NCI-H2081 (cell line): ENCODE measurements around the gene CLBA1.

Experiments used
- DNase-seq, 2 experiments: peaks; one replicate each; lab custom pipeline; 2025; lab: John Stamatoyannopoulos, UW

Gene CLBA1

DNA sequence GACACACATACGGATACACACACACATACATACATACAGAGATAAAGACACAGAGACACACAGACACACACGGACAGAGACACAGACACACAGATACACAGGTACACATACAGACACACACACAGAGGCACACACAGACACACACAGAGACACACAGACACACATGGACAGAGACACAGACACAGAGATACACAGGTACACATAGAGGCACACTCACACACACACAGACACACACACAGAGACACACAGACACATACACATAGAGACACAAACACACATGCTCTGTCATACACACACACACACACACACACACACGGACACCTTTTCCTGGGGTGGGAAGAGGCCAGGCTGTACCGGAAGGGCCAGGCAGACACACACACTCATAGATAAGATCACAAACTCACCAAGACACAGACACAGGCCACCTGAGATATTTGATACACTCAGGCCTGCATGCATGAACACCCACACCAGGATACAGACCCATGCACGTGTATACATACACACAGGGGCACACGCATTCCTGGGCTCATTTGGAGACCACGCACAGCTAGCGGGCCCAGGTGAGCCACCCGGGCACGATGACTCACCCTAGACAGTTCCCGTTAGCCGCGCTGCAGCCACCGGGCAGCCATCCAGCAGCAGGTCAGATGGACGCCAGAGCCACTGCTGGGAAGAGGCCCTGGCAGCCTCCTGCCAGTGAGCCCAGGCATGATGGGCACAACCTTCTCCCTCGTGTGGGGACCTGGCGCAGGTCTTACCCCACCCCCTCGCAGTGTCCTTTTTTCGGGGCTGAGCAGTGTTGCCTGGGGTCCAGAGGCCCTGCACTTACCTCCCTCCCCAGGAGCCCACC, 5.6 kb upstream of the CLBA1 start:
- DNase-seq = no peak

- no peak for DNase-seq
Observed at GRCh38 chr14:104980611-104981531, 4.7 kb upstream of the CLBA1 start.

DNA sequence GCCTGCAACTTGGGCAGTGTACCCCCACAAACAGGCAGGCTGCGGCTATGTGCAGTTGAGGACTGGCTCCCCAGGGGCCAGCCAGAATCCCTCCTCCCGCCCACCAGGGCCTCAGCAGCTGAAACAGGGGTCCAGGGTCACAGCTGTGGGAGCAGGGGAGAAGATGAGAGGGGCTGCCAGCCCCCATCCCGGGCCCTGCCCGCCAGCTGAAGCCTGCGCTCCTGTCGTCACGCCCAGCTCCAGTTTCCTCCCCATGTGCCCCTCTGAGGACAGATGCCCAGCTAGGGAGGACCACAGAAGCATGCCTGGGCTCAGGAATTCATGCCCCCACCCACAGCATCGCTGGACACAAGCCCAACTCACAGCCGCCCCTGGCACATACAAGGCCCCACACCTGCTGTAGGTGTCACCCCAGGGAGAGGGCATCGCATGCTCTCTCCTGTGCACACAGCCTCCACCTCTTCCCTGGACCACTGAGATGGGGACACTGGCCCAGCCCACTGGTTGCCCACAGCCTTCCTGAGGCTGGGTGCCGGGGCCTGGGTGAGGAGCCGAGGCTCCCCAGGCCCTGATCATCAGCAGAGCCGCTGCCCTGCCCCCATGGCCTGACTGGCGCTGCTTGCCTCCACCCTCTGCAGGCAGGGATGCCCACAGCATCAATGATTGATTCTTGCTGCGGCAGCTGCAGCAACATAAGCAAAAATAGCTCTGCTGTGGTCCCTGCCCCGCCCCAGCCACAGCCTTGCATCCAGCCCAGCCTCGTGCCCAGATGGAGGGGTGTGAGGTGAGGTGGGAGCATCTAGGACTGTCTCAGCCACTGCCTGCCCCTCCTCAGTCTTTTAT, 3.7 kb upstream of the CLBA1 start:
- DNase-seq = no peak

- DNase-seq = no peak
Observed at GRCh38 chr14:104982548-104983230, 2.9 kb upstream of the CLBA1 start.

DNA sequence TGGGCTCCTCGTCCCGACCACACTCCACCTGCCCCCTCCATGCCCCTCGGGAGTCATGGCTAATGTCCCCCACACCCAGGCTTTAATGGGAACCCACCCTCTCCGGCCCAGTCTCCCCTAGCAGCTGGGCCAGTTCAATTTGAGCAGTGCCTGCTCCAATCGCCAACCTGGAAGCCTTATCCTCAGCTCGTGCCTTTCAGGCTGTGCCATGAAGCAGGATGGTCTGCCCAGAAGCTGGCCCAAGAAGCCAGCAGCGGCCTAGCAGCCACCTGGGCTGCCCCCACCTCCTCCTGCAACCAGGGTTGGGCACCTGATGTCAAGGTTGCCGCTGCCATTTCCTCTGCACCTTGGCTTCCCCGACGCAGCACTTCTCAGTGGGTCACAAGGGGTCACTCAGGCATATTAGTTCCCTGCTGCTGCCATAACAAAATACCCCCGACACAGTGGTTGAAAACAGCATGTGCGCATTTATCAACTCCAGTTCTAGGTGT, 2.3 kb upstream of the CLBA1 start:
- no peak for DNase-seq

- no peak for DNase-seq
Observed at GRCh38 chr14:104984056-104984894, 1.3 kb upstream of the CLBA1 start.

DNA sequence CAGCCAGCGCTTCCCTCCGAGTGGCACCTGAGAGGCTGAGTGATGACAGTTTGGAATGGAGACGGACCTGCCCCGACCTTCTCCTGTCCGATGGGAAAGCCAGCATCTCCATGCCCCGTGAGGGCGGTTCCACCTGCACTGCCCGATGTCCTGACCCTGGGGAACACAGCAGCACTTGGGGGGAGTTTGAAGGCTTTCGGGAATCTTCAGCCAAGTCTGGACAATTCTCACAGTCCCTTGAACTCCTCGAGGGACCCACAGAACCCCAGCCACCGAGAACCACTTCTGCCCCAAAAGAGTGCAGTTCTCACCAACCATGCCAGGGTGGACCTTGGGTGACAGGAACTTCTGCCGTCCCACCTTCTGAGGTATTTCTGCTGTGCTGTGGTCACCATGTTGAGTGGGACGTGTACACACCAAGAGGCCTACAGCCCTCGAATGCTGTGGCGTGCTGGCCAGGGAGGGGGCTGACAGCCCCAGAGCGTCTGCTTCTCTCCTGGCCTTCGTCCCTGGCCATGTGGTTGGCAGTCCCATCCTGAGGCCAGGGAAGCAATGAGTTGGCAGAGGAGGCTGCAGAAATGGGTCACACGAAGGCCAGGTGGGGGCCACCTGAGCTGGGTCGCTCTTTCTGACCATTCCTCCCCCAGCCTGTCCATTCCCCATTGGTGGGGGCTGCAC, 1.0 kb downstream of the CLBA1 start:
- DNase-seq = no peak

- DNase-seq = no peak
Observed at GRCh38 chr14:104989236-104989950, 3.8 kb downstream of the CLBA1 start.

DNA sequence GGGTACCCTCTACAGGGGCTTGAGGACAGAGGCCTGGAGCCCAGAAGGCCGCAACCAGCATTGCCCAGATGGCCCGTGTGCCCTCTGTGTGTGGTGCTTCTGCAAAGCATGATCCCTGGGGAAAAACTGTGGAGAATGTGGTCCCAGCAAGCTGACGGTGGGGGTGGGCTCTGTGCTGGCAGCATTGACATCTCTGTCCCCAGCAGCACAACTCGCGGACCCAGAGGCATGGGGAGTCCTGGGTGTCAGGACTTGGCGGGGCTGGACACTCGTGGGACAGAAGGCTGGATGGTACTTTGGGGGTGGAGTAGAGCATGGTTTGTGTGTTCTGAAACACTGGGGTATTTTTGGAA, 4.3 kb downstream of the CLBA1 start:
- DNase-seq = no peak

DNA sequence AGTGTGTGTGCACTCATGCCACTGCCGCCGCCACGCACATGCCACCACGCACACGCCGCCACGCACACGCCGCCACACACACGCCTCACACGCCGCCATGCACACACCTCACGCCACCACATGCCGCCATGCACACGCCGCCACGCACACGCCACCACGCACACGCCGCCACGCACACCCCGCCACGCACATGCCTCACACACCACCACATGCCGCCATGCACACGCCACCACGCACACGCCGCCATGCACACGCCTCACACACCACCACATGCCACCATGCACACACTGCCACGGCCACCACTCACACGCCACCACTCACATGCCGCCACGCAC, 6.3 kb downstream of the CLBA1 start:
- no peak for DNase-seq

DNA sequence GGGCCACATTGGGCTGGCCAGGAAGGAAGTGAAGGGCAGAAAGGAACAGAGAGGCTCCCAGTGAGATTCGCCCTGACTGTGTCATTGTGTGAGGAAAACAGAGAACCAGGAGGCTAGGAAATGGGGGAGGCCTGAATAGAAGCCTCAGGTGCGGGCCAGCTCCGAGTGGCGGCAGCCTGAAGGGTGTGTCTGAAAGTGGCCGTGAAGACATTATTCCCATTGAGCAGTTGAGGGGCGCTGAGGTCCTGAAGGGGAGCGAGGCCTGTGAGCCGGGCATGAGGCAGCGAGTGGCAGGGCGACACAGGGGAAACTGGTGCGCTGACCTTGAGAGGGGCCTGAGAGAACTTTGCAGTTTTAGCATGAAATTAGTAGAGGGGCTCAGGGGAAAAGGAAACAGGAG, 6.9 kb downstream of the CLBA1 start:
- DNase-seq = no peak

DNA sequence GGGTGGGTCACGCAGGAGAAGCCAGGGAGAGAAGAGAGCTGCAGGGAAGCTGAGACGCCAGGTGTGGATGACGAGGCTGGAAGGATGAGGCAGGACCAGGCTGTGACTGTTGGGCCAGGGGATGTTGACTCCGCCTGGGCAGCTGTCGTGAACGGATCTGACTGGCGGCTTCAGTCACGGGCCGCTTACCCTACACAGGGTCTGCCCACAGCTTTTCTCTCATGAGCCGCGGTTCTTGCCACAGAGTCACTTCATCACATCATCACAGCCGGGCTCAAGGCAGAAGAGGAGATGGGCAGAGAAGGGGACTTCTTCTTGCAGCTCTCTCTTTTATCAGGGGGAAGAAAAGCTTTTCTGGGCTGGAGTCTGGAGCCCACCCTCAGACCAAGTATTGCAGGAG, 7.7 kb downstream of the CLBA1 start:
- no peak for DNase-seq

- no peak for DNase-seq
Observed at GRCh38 chr14:104993808-104994591, 8.4 kb downstream of the CLBA1 start.

GRCh38 chr14:104994978-104995377, 9.4 kb downstream of the CLBA1 start:
- no peak for DNase-seq

- DNase-seq = no peak
Observed at GRCh38 chr14:104996032-104996431, 10.4 kb downstream of the CLBA1 start.

DNA sequence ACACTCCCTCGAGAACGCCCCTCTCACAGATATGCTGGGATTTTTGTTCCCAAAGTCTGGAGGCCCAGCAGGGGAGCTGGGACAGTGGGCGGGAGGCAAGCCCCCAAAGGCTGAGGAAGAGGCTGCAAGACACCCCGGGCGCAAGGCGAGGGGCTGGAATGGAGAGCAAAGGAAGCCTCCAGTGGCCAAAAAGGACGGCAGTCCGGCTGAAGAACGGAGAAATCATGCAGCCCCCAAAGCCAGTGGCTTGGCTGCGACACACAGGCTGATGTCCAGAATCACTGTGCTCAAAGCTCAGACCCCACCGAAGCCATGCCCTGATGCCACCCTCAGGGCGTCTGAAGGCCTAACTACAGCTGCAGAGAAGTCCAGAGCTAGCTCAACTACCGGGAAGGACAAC, 10.9 kb downstream of the CLBA1 start:
- no peak for DNase-seq

- DNase-seq = peak; percentile 59 to 85
Observed at GRCh38 chr14:104998801-104999200, 13.2 kb downstream of the CLBA1 start.

DNA sequence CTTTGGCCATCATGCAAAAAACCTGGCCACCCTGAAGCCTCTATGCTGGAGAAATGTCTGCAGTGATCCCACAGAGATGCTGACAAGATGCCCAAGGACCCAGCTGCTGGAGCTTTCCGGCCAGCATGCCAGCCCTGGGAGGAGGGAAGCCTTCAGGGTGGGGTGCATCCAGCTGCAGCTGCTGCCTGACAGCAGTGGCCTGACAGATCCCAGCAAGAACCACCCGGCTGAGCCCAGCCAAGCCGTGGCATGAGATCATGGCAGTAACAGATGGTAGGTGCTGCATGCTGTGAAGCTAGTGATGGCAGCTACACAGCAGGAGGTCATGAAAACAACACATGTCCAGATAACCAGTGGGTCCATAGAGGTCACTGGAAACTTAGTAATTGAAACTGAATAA, 13.8 kb downstream of the CLBA1 start:
- DNase-seq = peak; percentile 53 to 83
